ENCODE measurements around the gene TEDC1.

The TEDC1 gene

DNA sequence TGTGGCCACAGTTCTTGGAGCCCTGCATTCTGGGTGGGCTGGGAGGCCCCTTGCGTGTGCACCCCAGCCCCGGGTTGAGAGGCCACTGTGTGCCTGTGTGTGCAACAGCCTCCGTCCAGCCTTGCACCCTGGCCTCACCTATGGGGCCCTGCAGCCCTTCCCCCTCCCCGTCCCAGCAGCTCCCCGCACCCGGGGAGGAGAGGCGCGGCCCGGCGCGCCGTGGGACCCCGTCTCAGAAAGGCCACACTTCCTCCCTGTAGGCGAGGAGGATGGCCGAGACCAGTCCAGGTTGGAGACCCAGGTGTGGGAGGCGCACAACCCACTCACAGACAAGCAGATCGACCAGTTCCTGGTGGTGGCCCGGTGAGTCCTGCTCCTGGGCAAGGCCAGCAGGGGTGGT is 33.0 kb upstream of the TEDC1 start:
- no peak for DNase-seq (ENCODE audit: low read depth)

GRCh38 chr14:105458571-105458970 is 32.5 kb upstream of the TEDC1 start:
- DNase-seq (ENCODE audit: low read depth): no peak

DNA sequence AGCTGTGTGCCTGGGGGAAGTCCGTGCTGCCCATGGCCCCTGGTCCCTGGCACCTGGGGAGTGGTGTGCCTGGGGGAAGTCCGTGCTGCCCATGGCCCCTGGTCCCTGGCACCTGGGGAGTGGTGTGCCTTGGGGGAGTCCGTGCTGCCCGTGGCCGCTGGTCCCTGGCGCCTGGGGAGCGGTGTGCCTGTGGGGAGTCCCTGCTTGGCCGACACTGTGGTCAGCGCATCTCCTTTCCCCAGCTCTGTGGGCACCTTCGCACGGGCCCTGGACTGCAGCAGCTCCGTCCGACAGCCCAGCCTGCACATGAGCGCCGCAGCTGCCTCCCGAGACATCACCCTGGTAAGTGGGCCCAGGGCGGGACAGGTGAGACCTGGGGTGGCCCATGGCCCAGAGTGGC is 30.9 kb upstream of the TEDC1 start:
- no peak for DNase-seq (ENCODE audit: low read depth)

DNA sequence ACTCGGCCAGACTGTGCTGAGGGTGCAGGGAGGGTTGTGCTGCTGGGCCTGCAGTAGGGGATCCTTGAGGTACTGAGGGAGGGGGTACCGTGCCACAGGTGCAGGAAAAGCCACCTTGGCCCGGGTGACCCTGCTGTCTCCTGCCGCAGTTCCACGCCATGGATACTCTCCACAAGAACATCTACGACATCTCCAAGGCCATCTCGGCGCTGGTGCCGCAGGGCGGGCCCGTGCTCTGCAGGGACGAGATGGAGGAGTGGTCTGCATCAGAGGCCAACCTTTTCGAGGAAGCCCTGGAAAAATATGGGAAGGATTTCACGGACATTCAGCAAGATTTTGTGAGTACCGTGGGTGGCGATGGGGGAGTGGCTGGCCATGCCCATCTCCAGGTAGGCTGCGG is 30.4 kb upstream of the TEDC1 start:
- DNase-seq (ENCODE audit: low read depth): no peak

DNA sequence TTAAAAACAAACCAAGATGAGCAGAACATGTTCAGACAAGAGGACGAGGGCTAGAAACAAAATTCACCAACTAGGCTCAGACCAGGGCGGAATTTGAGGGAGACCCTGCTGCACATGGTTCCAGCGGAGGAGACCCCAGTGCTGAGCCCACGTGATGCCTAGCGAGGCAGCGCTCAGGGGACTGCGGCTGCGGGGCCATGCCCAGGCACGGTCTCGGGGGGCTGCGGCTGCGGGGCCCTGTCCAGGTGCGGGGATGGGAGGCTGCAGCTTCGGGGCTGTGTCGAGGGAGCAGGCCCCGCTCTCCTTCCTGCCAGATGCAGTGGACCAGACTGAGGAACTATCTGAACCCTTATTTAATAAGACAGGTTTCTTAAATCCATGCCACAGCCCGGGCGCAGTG is 29.1 kb upstream of the TEDC1 start:
- DNase-seq (ENCODE audit: low read depth): no peak

- DNase-seq (ENCODE audit: low read depth): no peak
Measured at GRCh38 chr14:105464501-105464900, 26.5 kb upstream of the TEDC1 start.

DNA sequence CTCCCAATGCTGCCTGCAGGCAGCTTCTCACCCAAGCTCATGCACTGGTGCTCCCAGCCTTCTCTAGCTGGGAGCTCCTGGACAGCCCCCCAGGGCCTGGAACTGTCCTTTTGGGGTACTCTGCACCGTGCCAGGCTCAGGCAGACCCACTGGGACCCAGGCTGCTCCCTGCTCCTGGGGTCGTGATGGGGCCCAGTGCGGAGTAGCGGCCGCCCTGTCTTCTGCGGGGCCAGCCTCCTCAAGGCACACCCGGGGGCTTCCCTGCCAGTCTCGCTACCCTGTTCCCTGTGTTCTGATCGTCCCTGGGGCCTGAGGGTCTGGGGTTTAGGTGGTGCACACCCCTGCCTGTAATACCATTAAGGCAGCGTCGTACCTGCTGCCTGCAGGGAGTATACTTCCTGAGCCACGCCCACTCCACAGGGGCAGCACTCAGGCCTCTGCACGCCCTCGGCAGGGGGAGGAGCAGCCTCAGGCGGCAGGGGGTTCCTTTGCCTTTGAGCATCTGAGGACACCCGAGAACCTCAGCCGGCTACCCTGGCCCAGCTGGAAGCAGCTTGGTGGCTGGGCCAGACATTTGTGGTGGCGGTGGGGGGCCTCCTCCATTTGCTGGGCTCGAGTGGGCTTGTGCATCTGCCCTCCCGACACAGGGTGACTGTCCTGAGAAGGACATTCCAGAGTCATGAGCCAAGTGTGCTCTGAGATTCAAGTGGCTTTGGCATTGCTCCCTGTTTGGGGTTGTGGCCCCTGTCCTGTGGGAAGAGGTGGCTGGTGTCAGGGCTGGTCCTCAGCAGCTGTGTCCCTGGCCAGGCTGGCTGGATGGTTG is 25.6 kb upstream of the TEDC1 start:
- no peak for DNase-seq (ENCODE audit: low read depth)

DNA sequence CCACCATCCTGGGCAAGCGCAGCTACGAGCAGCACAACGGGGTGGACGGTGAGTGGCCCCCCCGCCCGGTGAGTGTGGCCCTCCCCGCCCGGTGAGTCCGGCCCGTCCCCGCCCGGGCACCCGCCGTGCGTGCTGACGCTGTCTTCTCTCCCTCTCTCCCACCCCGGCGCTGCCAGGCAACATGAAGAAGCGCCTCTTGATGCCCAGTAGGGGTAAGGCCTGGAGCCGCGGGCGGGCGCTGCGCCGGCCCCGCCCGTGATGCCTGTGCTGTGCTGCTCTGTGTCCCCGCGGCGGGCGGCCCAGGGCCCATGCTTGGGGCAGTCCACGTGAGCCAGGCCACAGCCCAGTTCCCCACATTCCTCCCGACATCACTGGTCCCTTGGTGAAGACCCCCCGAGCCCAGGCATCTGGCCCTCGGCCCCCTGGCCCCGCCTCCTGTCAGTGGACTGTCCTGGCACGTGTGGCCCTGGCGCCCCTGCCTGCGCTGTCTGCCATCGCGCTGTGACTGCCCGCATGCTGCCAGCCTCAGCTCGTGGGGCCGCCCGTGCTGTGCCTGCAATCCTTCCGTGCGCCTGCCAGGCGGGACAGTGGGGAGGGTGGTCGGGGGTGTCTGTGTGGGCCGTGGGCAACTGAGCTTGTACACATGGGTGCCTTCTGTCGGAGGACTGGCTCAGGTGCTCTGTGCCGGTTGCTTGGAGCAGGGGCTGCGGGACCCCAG is 24.4 kb upstream of the TEDC1 start:
- DNase-seq (ENCODE audit: low read depth): no peak

GRCh38 chr14:105467249-105467941 is 23.7 kb upstream of the TEDC1 start:
- no peak for DNase-seq (ENCODE audit: low read depth)

GRCh38 chr14:105467942-105468471 is 23.0 kb upstream of the TEDC1 start:
- no peak for DNase-seq (ENCODE audit: low read depth)

DNA sequence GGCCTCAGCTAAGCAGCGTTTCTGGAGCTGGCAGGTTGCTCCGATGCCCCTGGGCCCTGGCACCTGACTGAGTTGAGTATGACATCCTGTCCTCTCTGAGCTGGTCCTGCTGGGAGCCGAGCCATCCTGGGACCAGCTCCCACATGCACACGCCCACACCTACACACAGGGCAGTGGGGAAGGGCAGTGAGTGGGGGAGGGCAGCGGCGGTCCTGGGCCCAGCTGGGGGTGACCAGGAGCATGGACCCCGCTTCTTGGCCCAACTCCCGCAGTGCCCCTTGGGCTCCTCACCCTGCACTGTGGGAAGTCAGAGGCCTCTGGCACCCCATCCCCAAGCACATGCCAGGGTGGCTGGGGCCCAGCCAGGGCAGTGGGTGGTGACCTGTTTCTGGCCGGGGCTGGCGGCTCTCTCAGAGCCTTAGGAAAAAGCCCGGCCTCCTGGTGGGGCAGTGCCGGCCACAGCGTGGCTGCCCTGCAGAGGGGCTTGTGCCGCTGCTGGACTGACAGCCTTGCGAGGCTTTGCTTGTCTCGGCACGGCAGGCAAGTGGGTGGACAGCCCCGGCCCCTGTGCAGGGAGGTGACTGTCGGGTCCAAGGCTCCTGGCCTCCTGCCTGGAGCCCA is 22.3 kb upstream of the TEDC1 start:
- no peak for DNase-seq (ENCODE audit: low read depth)

GRCh38 chr14:105469456-105470349 is 21.3 kb upstream of the TEDC1 start:
- no peak for DNase-seq (ENCODE audit: low read depth)

- no peak for DNase-seq (ENCODE audit: low read depth)
Measured at GRCh38 chr14:105470350-105471296, 20.4 kb upstream of the TEDC1 start.

DNA sequence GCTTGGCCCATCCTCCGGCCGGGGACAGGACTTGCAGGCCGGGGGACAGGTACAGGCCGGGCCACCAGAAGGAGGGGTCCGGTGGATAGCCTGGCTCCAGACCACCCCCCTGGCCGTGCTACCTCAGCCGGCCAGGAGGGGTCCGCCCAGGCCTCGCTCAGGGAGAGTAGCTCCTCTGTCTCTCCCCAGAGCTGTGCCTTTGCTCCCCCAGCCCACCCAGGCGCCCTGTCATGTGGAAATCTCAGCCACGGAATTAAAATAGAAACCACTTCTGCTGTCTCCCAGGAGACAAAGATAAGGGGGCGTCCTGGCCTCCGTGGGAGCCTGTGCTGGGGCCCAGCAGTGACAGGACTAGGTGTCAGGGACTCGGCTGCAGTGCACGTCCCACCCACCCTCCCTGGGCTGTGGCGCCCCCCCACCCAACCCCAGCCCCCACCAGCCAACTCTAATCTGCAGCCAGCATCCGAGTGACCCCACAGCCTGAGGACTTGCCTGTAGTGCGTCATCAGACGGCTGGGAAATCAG is 19.7 kb upstream of the TEDC1 start:
- no peak for DNase-seq (ENCODE audit: low read depth)

GRCh38 chr14:105471823-105472485 is 19.1 kb upstream of the TEDC1 start:
- no peak for DNase-seq (ENCODE audit: low read depth)

DNA sequence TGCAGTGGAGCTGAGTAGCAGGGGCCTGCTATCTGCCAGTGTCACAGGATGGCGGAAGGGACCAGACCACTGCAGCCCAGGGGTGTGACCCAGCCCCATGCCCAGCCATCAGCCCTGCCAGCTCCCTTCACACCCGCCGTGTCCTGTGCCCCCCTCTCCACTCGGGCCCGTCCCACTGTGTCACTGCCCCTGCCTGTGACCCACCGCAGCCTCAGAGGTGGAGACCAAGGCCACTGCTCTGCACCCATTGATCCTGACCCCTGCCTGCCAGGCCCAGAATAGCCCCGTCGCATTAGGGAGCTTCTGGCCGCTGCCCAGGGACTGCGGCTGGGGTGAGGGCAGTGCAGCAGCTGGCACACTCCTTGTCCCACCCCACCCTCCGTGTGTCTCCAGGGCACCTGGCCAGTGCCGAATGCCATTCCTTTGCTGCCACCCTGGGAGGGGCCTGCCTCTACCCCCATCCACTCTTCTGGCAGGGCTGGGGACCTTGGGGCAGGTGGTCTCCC is 18.5 kb upstream of the TEDC1 start:
- DNase-seq (ENCODE audit: low read depth): no peak

DNA sequence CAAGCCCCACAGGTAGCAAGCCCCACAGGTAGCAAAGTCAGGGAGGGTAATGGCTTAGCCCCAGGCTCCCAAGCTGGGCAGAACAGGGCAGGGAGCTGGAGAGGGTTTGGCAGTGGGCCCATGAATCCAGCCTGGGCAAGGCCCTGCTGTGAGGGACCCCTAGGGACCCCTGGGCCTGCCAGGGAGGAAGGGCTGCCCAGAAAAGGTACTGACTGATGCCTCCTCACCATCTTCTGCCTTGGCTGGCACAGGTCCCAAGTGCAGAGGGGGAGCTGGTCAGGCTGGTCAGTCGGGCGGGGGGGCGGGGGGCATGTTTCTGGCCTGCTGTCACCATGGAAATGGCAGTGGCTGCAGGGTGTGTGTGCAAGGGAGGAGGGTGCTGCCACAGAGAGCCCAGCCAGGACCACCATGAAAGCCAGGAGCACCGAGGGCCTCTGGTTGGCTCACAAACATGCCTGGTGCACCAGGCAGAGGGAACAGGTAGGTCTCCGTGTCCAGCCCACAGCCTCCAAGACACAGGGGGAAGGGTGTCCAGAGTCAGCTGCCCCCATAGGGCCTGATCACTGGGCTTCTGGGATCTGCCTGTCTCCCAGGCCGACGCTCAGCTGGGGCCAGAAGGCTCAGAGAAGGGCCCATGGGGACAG is 17.9 kb upstream of the TEDC1 start:
- DNase-seq (ENCODE audit: low read depth): no peak

- DNase-seq (ENCODE audit: low read depth): peak; percentile 81
Measured at GRCh38 chr14:105473677-105474482, 17.2 kb upstream of the TEDC1 start.

All from iris pigment epithelial cell (primary cell).